ENCODE data around the gene SDCBP2. TPM values are rescaled to one million over a fixed set of nuclear protein-coding genes. Genes with fewer than 3 reads are reported as not detected.

Gene SDCBP2
- total RNA-seq, 4 donors from 2014 or later = 90.2 to 175 (median 134) TPM

DNA sequence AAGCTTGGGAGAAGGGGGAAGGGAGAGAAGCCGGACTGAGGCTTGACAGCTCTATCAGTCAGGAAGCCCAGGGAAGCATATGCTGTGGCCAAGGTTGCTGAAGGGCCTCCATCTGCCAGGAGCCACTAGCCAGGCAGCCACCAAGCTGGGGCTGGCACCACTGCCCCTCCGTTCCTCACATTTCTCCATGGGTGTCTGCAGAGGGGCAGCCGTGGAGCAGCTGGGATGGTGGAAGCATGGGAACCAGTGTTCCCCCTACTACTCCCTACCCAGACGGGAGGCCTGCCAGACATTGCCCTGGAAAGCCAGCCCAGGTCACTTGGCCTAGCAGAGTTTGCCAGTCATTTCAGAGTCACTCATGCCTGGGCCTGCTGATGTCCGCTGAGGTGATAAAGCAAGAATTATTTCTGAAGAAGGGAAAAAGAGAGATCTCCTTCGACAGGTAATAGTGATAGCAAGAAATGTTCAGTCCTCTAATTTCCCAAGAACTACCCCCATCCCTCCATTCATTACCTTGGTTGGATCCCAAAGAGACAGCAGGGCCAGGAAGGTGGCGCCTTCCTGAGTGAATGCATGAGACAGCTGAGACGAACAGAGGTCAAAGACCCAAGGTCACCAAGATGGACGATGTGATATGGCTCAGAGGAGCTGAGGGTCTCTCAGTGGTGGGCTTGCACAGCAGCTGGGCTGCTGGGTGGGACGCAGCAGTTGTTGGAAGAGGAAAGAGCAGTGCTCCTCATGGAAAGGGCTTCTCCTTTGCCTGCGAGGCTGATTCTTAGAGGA is 41.0 kb downstream of the SDCBP2 start:
- H3K27ac ChIP-seq = no peak overlapping the region
- no peaks in the 10 kb centered on the region for H3K9me3 ChIP-seq
- no peak for TF ChIP-seq POLR2A (IDR thresholded peaks at IDR 0.05)
- TF ChIP-seq, protein P1, sequence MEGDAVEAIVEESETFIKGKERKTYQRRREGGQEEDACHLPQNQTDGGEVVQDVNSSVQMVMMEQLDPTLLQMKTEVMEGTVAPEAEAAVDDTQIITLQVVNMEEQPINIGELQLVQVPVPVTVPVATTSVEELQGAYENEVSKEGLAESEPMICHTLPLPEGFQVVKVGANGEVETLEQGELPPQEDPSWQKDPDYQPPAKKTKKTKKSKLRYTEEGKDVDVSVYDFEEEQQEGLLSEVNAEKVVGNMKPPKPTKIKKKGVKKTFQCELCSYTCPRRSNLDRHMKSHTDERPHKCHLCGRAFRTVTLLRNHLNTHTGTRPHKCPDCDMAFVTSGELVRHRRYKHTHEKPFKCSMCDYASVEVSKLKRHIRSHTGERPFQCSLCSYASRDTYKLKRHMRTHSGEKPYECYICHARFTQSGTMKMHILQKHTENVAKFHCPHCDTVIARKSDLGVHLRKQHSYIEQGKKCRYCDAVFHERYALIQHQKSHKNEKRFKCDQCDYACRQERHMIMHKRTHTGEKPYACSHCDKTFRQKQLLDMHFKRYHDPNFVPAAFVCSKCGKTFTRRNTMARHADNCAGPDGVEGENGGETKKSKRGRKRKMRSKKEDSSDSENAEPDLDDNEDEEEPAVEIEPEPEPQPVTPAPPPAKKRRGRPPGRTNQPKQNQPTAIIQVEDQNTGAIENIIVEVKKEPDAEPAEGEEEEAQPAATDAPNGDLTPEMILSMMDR (IDR thresholded peaks at IDR 0.05) = no peak
- intact Hi-C loops (cut with DNase I) = no loop called here
- no peaks in the 10 kb centered on the region for H3K4me1 ChIP-seq
- 76 to 83% methylated on average over 11 of the region's 11 CpGs for WGBS, 2 donors
- no peak for DNase-seq
- no peak overlapping the region for H3K4me3 ChIP-seq
- H3K27me3 ChIP-seq = no peaks in the 10 kb centered on the region
- no peaks in the 10 kb centered on the region for H3K36me3 ChIP-seq

DNA sequence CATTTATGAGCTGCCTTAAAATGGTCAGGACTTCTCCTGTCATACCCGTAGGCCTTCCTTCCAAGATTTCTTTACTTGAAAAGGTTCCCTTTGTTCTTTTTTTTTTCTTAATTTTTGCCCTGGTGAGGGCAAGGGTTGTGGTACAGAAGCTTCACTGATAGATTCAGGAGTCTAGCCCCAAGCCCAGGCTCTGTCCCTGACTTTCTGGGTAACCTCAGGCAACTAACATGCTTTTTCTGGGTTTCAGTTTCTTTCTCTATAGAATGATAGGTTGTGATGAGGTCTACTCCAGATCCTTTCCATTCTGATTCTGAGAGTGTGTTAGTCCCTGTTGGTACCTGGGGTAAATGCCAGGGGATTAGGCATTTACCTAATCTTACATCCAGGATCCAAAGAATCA is 41.6 kb downstream of the SDCBP2 start:
- TF ChIP-seq, protein P1 (IDR thresholded peaks at IDR 0.05) = no peak
- no peak for TF ChIP-seq POLR2A (IDR thresholded peaks at IDR 0.05)
- Histone ChIP-seq H3K4me3 (no peak overlapping the region), H3K27me3 (no peaks in the 10 kb centered on the region), H3K27ac (no peak overlapping the region), H3K4me1 (no peaks in the 10 kb centered on the region), H3K36me3 (no peaks in the 10 kb centered on the region), H3K9me3 (no peaks in the 10 kb centered on the region)
- 80 to 92% methylated on average over 1 of the region's 1 CpG for WGBS, 2 donors
- DNase-seq = no peak
- intact Hi-C loops (cut with DNase I) = no loop called here

DNA sequence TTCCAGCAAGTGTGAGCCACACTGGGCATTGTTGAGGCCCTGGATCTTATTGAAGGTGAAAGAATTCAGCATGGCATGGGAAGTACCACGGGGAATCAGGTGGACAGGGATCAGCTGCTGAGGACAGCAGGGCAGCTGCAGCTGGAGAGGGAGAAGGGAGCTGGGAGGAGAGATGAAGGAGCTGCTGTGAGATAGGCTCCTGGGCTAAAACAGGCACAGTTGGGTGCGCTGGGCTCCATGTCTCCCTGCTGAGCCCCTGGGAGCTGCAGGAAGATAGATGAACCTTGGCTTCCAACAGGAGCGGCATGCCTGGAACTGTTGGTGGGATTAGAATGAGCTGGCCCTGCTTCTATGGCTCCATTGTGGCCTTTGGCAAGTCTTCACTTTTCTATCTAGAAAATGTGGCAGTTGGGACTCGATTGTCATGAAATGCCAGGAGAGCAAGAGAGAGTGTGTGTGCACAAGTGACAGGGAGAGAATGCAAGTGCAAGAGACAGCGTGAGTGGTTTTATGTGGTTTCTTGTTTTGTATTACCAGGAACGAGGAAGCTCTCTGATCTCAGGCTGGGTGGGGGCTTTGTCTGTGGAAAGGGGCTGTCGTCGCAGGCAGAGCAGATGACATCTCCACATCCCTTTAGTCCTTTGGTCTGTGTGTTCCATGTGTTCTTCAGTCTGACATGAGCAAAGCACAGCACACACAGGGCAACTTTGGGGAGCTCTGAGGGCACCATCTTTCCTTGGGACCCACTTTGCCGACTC is 42.5 kb downstream of the SDCBP2 start:
- Histone ChIP-seq H3K27ac (no peak overlapping the region), H3K36me3 (no peaks in the 10 kb centered on the region), H3K4me3 (no peak overlapping the region), H3K27me3 (no peaks in the 10 kb centered on the region), H3K9me3 (no peaks in the 10 kb centered on the region), H3K4me1 (no peaks in the 10 kb centered on the region)
- no peak for DNase-seq
- TF ChIP-seq, protein P1 (IDR thresholded peaks at IDR 0.05) = no peak
- no peak for TF ChIP-seq POLR2A (IDR thresholded peaks at IDR 0.05)
- 52 to 54% methylated on average over 8 to 9 of the region's 9 CpGs for WGBS, 2 donors
- intact Hi-C loops (cut with DNase I) = no loop called here

DNA sequence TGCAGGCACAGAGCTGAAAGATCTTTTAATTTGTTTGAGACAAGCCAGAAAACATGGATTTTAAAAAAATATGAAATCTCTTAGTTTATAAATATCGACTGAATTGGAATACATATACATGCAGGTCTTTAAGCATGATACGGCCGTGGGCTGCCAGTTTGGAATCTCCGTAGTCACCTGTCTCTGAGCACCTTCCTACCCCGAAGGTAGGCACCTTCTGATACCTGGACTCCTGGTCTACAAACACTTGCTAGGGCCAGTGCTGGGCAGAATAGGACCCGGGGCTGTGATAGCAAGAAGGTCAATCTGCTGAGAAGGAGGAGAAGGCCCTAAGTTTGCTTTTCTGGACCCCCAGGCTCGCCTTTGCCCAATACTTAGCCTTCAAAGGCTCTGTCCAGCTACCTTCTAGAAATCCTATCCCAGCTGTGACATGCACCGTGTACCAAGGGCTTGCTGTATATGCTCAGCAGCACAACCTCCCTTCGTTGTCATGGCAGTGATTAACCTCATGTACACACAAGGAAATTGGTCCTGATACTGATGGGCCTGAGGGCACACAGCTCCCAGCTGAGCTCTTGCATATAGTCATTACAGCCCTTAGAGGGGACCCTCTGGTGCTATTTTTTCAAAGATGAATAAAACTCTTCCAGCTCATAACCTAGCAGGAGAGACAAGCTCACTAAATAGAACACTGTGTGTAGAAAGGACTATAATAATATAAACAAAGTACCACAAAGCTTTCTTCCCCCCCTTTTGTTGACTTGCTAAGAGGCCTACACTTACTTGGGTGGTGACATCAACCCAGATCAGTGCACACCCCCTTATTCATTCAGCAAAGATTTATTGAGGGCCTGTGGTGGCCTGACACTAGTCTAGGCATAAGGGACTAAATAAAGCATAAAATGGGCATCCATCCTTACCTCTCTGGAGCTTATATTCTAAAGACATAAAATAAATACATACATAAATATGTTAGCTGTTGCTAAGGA is 45.1 kb downstream of the SDCBP2 start:
- 83 to 84% methylated on average over 8 to 9 of the region's 9 CpGs for WGBS, 2 donors
- no peaks in the 10 kb centered on the region for H3K4me1 ChIP-seq
- TF ChIP-seq, protein P1 (IDR thresholded peaks at IDR 0.05) = no peak
- no peak for TF ChIP-seq POLR2A (IDR thresholded peaks at IDR 0.05)
- no peaks in the 10 kb centered on the region for H3K36me3 ChIP-seq
- H3K27me3 ChIP-seq = no peaks in the 10 kb centered on the region
- DNase-seq = no peak
- H3K27ac ChIP-seq = no peak overlapping the region
- no peaks in the 10 kb centered on the region for H3K9me3 ChIP-seq
- H3K4me3 ChIP-seq = no peak overlapping the region
- intact Hi-C loops (cut with DNase I) = no loop called here
